ENCODE data around the gene ELMOD1.

- TF ChIP-seq CTCF (IDR thresholded peaks at IDR 0.05): no peak
- no peak for TF ChIP-seq POLR2AphosphoS5 (IDR thresholded peaks at IDR 0.05)
These were observed 97.5 kb downstream of the ELMOD1 start for GRCh38 chr11:107688322-107688918.
